Superior temporal gyrus (tissue), 1 donor: ENCODE measurements around the gene DNAH8.

Source experiments
- DNase-seq: peaks from one replicate; pipeline ENCODE4 v3.0.0-alpha.2; 2016; ENCODE audit errors: extremely low spot score

Gene DNAH8

DNA sequence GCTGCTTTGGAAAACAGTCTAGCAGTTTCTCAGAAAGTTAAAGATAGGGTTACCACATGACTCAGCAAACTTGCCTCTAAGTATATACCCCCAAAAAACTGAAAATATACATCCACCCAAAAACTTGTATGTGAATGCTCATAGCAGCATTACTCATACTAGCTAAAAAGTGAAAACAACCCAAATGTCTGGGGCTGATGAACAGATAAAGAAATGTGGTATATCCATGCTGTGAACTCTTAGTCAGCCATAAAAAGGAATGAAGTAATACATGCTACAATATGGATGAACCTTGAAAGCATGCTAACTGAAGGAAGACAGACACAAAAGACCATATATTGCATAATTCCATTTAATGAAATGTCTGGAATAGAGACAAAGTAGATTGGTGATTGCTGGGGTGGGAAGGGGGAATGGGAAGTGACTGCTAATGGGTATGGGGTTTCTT, 253.6 kb downstream of the DNAH8 start:
- no peak for DNase-seq

DNA sequence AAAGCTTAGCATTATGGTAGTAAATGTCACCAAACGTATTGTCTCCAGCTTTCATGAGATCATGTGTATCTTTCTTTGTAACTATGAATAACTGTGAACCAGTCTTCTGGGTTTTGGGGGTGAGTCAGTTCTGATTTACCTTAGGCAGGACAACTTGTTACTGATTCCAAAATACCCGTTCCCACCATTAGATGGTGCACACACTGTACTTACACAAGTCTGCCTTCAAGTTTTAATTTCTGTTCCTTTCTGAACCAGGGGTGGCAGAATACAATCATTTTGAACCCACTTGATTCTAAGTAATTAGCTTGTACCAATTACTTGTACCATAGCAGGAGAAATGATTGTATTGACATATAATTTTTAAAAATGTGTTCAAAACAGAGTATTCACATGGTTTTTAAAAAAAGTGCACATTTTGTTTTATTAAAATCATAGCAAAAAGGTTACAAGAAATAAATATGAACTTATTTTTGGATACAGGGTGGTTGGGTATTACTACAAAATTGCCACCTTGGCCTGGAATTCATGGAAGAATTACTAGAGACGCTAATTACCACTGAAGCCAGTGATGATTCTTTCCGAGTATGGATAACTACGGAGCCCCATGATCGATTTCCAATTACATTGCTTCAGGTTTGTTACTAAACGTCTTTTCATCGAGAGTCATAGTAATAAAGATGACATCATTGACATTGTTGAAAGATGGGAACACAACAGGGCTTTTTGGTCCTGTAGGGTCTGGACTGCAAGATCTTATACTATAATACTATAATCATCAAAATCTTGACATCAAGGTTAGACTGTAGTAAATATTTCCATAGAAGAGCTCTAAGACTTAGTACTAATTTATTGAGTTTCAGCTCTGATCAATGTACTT, 258.3 kb downstream of the DNAH8 start:
- peak; percentile 68 for DNase-seq

DNA sequence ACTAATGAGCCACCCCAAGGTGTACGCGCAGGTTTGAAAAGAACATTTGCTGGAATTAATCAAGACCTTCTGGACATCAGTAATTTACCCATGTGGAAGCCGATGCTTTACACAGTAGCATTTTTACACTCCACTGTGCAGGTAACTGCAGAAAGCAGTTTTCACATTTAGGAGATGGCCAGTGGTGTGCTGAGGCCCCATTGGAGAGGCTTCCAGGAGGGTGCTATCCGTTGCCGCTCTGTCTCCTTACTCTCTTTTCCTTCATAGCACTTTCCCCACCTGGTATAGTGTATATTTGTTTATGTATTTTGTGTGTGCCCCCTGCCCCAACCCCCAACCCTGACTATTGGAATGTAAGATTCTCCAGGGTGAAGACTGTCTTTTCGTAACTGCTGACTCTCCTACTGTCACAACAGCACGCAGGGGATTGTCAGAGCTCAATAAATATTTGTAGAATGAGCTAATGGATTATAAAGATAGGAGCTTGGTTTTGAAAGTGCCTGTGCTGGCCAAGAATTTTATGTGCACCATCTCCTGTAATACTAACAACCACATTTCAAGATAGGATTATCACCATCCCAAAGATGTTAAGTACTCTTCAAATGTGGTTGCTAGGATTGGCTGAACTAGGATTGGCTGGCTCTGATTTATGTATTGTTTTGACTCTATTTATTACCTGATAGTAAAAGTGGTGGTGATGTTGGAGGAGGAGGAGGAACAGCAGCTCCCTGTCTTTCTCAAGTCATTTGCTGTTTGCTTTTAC, 259.5 kb downstream of the DNAH8 start:
- no peak for DNase-seq

DNA sequence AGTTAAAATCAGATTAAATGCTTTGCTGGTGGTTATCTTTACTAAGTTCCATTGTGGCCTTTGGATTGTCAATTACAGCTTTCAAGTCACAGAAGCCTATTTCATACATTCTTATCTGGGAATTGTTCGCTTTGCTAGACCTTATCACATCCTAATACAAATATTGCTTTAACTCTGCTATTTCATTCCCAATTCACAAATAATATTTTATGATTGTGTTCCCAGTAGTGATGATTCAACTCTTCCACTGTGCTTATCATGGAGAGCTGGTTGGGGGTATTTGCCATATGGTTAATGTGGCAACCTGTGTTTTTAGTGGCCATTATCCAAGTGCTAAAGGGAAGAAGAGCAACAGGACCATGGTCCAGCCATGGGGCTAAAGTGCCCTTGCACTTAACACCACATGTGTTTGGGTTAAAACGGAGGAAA, 260.5 kb downstream of the DNAH8 start:
- DNase-seq, result no peak

DNA sequence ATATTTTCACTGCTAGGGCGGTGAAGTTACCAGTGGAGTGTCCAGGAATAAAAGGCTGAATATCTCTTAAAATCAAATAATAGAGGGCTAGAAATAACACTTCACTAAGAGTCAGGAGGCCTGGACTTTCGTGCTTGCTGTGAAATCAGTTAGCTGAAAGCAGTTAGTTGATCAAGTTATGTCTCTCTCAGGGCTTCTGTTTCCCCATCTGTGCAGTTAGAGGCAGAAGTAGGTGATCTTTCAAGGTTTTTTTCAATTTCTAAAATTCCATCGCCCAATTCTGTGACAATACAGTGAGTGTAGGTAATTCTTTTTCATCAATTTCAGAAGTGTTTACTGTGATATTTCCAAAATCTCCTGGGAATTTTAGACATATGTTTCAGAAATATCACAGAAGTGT, 260.9 kb downstream of the DNAH8 start:
- no peak for DNase-seq

DNA sequence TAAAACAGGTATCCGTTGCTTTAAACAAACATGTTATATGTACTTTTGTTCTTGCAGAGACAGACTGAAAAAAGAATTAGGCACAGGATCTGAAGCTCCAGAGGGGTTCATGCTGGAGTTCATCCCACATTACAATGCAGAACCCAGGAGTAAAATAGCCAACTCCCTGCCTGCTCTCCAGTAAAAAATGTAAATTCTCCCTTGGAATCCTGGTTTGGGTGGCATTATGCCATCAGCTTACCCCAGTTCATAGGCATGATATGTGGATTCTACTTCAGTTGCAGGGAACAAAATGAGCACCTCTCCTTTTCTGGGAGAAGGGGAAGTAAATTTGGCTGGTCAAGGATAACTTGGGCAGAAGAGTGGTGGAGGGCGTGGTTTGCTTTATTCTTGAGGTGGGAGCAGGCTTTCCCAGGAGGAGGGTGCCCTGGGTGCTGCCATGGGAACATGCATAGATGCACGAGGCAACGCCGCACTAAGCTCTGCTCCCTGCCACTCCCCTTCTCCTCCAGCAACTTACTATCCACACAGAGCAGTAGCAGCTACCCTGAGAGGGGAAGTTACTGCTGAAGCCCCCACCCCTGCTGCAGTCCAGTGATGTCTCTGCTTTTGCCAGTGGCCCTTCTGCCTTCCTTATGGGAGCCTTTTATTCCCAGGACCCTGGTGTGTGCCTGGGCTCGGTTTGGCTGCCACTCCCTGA, 261.8 kb downstream of the DNAH8 start:
- no peak for DNase-seq

DNA sequence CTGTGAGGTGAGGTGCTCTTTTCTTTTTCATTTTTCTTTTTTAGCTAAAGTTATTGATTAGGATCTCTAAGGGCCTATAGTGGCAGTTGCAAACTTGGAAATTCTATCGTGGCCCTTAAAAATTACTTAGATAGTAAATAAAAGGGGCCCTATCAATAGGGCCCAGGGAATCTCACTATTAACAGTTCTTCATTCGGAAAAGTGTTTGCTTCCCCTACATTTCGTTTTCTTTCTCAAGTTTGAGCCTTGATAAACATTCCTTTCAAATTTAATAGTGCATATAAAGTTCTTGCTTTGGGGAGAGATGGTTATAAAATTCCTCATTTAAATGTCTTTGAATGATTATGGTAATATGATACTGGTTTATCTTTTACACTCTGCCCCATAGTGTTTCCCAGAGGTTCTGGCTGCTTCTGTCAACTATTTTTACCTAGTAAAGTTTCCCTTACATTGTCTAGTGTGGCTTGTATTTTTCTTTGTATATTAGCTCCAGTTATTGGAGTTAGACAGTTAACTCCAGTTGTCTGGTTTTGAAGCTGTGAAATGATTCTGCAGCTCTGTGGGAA, 263.1 kb downstream of the DNAH8 start:
- no peak for DNase-seq

DNA sequence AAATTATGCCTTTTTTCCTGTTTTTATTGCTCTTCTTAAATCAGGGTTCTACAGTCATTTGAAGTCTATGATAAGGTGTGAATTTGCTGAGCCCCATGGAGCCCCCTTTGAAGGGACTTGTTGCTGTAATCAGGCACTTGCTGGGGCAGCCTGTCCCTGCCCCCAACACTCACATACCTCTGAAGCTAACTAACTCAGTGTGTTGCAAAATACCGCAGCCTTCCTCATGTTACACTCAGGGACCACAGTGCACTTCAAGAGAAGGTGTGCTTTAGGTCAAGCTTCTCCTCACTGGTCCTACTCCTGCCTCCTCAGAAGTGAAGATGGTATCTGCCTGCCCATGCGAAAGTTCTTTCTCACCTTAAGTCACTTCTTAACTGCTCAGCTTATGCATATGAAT, 267.4 kb downstream of the DNAH8 start:
- no peak for DNase-seq

DNA sequence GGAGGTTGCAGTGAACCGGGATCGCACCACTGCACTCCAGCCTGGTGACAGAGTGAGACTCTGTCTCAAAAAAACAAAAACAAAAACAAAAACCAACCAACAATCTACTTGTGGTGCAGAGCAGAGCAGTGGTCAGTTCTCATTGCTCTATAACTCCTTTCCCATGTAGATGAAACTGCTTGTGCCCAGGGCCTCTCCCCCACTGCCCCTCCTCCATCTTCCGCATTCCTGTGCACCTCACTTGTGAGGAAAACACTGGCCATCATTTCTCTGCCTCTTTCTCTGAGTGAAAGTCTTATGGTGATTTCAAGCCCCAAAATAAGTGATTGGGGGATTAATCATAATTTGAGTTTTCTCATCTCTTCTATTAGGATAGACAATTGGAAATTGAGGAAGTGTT, 269.6 kb downstream of the DNAH8 start:
- DNase-seq, result no peak

DNA sequence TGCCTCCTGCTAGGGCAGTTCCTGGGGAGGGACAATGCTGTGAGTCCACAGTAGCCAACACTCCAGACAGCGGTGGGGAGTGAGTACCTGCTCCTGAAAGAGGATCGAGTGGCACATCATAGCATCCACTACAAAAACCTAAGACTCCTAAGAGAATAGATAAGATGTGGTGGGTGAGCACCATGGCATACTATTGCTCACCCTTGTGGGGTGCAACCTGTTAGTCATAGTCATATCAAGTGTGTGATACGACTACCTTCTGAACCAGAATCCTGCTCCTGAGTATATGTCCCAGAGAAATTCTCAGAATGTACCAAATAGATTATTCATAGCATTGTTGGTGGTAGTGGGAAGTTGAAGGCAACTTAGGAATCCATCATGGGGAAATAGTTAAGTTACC, 270.7 kb downstream of the DNAH8 start:
- no peak for DNase-seq

DNA sequence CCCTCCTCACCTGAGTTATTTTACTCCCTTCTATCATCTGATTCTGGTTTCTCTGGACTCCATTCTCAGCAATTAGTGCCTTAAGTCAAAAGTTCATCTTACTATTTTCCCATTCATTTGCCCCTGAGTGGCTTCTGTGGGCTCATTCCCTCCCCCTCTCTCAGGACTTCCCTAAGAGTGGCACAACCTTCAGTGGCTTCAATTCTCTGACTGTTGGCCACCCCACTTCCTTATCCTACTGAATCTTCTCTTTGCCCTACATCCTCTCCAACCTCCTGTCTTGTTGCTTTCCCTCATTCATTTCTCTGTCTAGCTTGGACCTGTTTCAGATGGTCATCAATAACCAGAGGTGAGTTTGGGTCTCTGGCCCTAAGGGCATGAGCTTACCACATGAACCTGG, 272.4 kb downstream of the DNAH8 start:
- no peak for DNase-seq

DNA sequence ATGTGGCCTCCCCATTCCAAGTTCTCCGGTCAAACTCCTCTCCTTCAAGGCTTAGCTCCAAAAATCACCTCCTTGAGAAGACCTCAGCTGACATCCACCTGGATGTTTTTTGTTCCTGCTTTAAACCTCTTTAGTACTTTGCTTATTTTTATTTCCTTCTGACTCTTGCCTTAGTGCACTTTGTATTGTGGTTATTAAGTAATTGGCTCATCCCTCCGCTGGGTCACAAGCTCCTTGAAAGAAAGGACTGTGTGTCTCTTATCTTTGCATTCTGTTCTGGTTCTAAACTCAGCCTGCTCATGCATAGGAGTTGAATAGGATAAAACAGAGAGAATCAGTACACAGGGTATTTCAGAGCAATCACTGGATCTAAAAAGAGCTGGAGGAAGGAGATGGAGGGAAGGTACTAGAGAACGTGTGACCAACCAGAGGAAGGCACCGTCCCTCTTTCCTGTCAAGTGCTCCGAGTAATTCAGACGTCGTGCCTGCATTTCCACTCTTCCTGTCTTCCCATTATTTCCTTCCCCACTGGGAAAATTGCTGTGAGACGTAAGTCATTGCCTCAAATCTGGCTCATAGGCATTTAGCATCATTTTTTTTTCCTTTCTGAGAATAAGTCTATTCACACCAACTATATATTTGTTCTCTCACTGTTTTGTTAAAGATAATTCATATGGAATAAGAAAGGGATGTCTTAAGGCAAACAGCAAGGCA, 273.8 kb downstream of the DNAH8 start:
- no peak for DNase-seq

DNA sequence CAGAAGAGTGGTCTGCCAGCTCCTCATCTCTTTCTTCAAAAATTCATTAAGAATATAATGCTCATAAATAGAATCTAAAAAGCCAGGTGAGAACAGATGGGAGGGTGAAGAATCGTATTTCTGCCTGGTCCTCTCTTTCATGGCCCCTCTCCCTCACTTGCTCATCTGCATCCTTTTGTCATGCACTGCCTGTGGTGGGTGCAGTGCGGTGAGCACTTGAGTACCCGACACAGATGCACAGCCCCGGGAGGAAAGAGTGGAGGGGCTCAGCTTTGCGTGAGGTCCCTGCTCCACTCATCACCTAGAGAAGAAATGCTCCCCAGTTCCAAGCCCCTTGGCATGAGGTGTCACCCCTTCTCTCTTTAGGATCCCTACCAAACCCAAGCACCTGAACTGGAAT, 275.4 kb downstream of the DNAH8 start:
- no peak for DNase-seq

DNA sequence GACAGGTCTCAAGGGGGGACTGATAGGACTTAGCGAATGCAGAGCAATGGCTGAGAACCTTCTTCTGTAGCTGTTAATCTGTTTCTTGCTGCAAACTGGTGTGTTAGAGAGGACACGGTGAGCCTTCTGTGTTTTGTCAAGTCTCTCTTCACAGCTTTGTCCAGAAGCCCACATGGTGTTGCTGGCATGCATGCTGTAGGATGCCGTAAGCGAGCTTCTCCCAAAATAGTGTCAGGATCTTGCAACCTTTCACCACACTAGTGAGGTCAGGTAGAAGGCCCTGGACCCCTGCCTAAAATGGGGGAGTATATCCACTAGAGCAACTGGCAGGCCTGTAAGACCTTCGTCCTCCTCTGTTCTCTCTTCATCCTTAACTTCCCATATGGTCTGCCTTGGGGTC, 281.6 kb downstream of the DNAH8 start:
- DNase-seq, result no peak

DNA sequence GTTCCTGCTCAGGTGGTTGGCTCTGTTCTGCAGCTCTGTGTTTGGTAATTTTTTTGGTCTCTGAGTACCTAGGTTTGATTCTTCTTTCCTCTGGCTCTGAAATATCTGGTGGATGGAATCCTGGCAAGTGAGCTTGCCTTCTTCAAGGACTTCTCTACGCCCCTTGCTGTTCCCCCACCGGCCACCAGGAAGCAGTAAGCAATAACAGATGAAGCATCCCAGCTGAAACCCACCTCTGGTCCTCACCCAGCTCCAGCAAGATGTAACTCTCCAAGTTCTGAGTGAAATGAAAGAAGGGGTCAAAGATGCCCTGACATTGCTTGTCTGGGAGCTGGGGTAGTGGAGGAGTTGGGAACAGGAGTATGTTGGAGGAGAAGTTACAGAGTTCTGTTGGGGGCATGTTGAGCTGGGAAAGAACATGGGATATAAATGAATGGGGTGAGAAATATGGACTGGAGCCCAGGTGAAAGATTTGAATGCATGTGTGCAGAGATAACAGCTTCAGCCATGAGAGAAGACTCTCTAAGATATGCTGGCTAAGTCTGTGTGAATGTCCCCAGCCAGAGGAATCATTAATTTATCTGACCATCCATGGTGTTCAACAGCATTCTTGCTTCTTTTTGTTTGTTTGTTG, 282.1 kb downstream of the DNAH8 start:
- no peak for DNase-seq

DNA sequence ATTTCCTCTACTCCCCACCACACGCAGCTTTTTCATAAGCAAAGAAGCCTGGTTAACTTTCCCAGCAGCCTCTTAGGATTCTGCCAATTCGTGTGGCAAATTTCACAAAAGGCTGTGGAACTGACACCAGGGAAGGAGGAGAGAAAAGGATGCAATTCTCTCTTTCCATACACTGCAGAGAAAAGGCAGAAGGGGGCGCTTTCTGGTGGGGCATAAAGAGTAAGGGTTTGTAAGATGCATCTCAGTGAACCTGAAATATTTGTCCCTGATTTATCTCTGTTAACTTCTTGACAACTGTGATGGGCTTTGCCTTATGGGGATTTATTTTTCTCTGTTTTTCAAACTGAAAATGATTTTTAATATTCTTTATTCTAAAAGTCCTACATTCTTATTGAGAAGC, 288.0 kb downstream of the DNAH8 start:
- no peak for DNase-seq

DNA sequence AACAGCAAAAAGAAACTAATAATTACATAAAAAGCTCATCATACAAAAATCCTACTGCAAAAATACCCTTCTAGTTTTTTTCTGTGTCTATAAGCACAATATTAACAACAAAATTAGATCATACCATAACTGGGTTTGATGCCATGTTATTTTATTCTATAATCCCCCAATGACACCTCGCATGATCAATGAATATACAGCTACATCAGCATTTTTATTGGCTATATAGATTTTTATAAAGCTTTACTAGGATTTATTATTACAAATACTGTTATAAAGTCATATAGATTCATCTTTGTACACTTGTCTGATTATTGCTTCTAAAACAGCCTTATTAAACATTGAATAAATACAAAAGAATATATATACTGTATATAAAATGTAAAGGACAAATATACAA, 288.4 kb downstream of the DNAH8 start:
- no peak for DNase-seq

DNA sequence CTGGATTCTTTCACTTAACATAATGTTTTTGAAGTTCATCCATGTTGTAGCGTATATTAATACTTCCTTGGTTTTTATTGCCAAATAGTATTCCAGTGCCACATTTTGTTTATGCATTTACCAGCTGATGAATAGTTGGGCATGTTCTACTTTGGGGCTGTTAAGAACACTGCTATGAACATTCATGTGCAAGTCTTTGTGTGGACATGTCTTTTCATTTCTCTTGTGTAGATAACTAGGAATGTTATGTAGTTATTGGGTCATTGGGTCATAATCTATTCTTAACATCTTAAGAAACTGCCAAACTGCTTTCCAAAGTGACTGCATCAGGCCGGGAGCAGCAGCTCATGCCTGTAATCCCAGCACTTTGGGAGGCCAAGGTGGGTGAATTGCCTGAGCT, 289.7 kb downstream of the DNAH8 start:
- DNase-seq, result no peak

DNA sequence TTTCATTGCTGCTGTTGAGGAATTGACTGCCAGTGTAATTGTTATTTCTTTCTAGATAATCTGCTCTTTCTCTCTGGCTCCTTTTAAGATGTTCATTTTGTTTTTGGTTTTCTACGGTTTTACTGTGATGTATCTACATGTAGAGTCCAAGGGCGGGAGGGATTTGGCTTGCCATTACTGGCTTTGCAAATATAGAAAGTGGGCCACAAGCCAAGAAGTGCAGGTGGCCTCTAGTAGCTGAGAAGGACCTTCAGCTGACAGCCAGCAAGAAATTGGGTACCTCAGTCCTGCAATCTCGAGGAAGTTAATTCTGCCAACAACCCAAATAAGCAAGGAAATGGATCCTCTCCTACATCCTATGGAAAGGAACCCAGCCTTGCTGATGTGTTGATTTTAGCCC, 290.7 kb downstream of the DNAH8 start:
- no peak for DNase-seq

DNA sequence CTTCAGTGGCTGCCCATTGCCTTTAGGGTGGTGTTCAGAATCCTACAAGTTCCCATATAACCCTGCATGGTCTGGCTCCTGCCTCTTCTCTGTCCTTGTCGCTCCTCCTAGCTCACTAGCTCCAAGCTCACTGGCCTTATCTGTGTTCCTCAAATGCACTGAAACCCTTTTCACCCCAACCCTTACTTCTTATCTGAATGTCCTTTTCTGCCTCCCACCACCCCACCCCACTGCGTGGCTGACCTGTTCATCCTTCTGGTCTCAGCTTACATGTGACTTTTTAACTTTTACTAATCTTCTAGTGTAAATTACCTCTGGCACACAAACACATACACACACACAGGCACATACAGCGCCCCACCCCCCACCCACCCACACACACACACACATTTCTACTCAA, 292.5 kb downstream of the DNAH8 start:
- DNase-seq, result no peak

DNA sequence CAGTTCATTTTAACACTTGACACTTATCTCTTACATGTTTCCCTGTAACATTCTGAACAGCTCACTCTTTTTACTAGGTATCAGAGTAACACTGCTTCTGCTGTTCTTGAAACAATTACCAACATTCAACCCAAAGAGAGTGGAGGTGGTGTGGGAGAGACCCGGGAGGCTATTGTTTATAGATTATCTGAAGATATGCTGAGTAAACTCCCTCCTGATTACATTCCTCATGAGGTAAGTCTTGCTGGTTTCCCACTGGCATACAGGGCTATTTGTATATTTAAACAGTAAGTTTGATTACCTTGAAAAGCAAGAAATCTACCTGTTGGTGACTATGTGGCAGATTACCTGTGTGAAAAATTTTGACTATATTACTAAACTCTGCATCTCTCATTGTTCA, 293.6 kb downstream of the DNAH8 start:
- DNase-seq, result no peak
